Measurements from ENCODE around the gene CAMSAP1. TPM values are rescaled to one million over a fixed set of nuclear protein-coding genes. Genes with fewer than 3 reads are reported as not detected.

The CAMSAP1 gene
- total and polyA plus RNA-seq, 2 of the 4 experiments (the other 2 are of a cell fraction), result 8.2 to 19.5 TPM

GRCh38 chr9:135864447-135865049, 42.8 kb downstream of the CAMSAP1 start:
- ATAC-seq (ENCODE audit: low read depth) (peak; percentile 88), DNase-seq (peak; percentile 43)
- Histone ChIP-seq H2AK5ac (ENCODE audit: low read depth, low read length) (no peak overlapping the region), H3K9ac (ENCODE audit: low read depth, low read length) (no peak overlapping the region), H2AFZ (replicated peaks; ENCODE audit: low read length, poor library complexity) (no peak overlapping the region), H3K56ac (ENCODE audit: extremely low read depth, insufficient read depth, low read length) (no peak overlapping the region), H3K18ac (ENCODE audit: low read depth, low read length) (no peak overlapping the region), H3K36me3 (ENCODE audit: control insufficient read depth, insufficient read depth, low read length) (peaks cover 2% of the 10 kb centered on the region; the same call in 1 of the 2 replicates), H3K4me2 (ENCODE audit: low read depth, low read length) (no peak overlapping the region), H3K27me3 (ENCODE audit: control insufficient read depth, insufficient read depth, low read length) (no peaks in the 10 kb centered on the region), H3K23ac (ENCODE audit: low read depth, low read length) (no peak overlapping the region), H2BK15ac (ENCODE audit: low read depth, low read length) (no peak overlapping the region), H3K9me3 (ENCODE audit: control insufficient read depth, insufficient read depth, low read length) (no peaks in the 10 kb centered on the region), H3K27ac (ENCODE audit: insufficient read depth, low read length) (no peak overlapping the region), H2BK5ac (ENCODE audit: low read depth, low read length, poor library complexity, severe bottlenecking) (no peak overlapping the region), H3K14ac (replicated peaks; ENCODE audit: low read depth, low read length) (no peak overlapping the region), H4K20me1 (ENCODE audit: insufficient read depth, low read length) (peaks cover 40% of the 10 kb centered on the region), H3K4me1 (ENCODE audit: control insufficient read depth, insufficient read depth, low read length) (peaks cover 2% of the 10 kb centered on the region), H4K8ac (ENCODE audit: low read depth in 2 of 2, low read length in 2 of 2) (no peak overlapping the region), H3K9me1 (ENCODE audit: insufficient read depth, low read length) (peaks cover 9% of the 10 kb centered on the region), H2AK9ac (replicated peaks; ENCODE audit: low read depth, low read length, poor library complexity) (peak overlapping the region; percentile 76), H4K5ac (ENCODE audit: low read depth, low read length) (no peak overlapping the region), H4K91ac (ENCODE audit: insufficient read depth, low read depth, low read length) (no peak overlapping the region), H3K79me1 (ENCODE audit: low read depth in 1 of 2, low read length in 2 of 2) (peaks cover 46 to 78% of the 10 kb centered on the region in 2 experiments), H2BK20ac (ENCODE audit: low read depth, low read length) (no peak overlapping the region), H3K4ac (ENCODE audit: low read depth, low read length) (no peak overlapping the region), H3K4me3 (ENCODE audit: insufficient read depth, low read depth, low read length) (no peak overlapping the region), H2BK120ac (ENCODE audit: low read depth, low read length) (no peak overlapping the region)
- 40% methylated on average over 3 of the region's 8 CpGs; no CpG with 5 or more reads in 1 of the 2 experiments for WGBS, 2 experiments (ENCODE audit: extremely low coverage in 2 of 2, insufficient read length in 1 of 2)
- intact Hi-C loops (cut with micrococcal nuclease) (loop anchor here (2.0 kb wide), 3 partner anchors 42 to 258 kb away; partner anchors contain the start of genes CAMSAP1 and UBAC1), dilution Hi-C loops (cut with HindIII; ENCODE audit: low sequenced_read_pairs, unreplicated experiment) (no loop called here), in situ Hi-C loops (cut with MboI; ENCODE audit: low sequenced_read_pairs) (no loop called here)
- POLR2A ChIA-PET (ENCODE audit: unreplicated experiment), result no interaction called here
- peak; percentile 72 for TF ChIP-seq CTCF (conservative IDR thresholded peaks at IDR 0.05; ENCODE audit: low read depth, low read length)
- TF ChIP-seq FOS (IDR thresholded peaks at IDR 0.05; ENCODE audit: low read depth, low read length), result no peak
- peak; percentile 86 for TF ChIP-seq SMC3 (IDR thresholded peaks at IDR 0.05; ENCODE audit: low read depth, low read length)
- TF ChIP-seq MXI1 (IDR thresholded peaks at IDR 0.05; ENCODE audit: borderline replicate concordance, low read depth, low read length), result no peak
- TF ChIP-seq RAD21 (IDR thresholded peaks at IDR 0.05; ENCODE audit: low read length), result peak; percentile 62
- no peak for TF ChIP-seq ELK1 (IDR thresholded peaks at IDR 0.05; ENCODE audit: borderline replicate concordance, low read depth, low read length)
- TF ChIP-seq RFX5 (IDR thresholded peaks at IDR 0.05; ENCODE audit: low read depth, low read length), result no peak
- no TSS peak for BruUV-seq (replicated peaks)
- CTCF ChIA-PET, result interaction anchor here (0.6 to 0.7 kb wide), 2 partner anchors 9 to 10 kb away, joined by 3 to 4 read pairs; no protein-coding TSS in a partner anchor

Data from IMR-90 (cell line).